SIG-M5 treated with dmso at 0.1 percent for 504 hours (cell line): ENCODE results near the gene MISP3.

Experiments used
- DNase-seq: peaks from one replicate; lab custom pipeline; 2025; ENCODE audit not compliant: unreplicated experiment; lab: John Stamatoyannopoulos, UW

Gene MISP3

DNA sequence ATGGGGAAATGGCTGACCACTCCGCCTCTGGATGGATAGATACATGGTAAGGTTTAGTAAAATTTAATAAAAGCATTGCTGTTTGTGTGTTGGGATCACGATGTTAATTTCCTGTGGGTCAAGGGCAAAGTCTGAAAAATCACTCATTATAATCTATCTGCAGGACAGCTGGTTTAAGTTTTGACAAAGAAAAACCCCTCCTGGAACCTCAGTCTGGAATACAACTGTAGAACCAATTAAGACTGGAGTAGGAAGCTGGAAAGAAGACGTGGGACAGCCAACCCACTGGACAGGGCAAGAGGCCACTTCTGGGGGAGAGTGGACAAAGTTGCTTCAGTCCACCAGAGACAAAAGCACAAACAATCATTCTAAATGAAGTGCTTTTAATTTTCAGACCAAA, 46.6 kb downstream of the MISP3 start:
- no peak for DNase-seq

DNA sequence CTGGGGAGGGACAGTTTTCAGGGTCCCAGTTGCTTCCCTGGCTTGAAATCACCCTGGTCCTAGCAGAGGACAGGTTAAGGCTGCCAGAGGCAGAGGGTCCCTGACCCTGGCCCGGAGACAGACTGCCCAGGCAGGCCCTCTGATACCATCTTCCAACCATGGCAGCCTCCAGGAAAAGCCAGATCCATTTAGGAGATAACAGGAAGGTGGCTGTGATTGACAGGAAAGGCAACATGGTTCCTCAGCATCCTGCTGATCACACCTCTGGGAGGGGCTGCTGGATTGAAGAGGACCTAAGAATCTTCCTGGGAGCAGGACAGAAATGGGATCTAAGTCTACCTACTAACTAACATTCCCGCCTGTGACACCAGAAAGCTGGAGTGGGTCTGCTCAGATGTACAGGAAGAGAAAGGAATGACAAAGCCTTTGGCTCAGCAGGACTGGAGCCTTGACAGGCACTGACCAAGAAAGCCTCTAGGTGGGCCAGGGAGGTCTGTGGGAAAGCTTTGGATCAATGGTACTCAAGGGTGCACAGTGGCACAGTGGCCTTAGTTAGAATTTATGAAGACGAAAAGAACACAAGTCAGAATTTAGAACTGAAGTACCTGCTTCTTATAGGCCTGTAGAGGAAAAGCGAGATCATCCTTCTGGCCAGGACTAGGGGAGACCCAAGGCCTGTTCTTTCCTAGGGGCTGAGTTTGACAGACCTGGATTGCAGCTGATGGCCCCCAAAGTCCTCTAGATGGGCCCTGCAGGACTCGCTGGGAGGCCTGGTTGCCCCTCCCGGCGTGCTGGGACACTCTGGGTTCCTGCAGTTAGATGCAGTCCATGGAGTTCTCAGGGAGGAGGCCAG, 47.3 kb downstream of the MISP3 start:
- no peak for DNase-seq

DNA sequence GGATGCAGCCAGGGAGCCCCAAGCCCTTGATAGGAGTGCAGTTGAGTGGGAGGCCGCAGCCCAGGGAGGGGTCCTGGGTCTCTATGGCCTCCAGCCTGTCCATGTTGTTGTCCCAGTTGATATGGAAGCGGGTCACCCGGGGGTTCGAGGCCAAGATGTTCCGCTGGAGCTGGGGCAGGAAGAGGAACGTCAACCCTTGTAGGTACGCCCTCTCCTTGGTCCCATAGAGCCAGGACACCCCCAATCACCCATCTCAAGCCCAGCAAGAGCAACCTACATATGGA, 47.9 kb downstream of the MISP3 start:
- DNase-seq, result no peak

DNA sequence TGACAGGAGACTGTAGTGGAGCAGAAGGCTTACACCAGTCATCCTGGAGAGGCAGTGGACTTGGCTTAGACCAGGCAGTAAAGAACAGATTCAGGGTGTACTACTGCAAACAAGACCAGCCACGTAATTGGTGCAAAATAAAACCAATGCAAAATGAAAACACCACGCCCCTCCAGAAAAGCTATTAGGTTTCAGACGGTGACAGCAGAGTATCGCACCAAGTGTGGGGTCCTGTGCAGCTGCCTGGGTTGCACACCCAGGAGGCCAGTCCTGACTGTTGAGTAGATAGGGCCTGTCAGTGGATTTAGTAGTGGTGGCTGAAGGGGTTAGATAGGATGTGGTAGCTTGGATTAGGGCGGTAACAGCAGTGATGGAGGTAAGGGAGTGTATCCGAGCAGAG, 50.3 kb downstream of the MISP3 start:
- no peak for DNase-seq
